Measurements from ENCODE around the gene RIOX2. TPM values are rescaled to one million over a fixed set of nuclear protein-coding genes. Genes with fewer than 3 reads are reported as not detected.

Gene RIOX2
- polyA plus RNA-seq, 1 experiment, result 27.3 TPM

DNA sequence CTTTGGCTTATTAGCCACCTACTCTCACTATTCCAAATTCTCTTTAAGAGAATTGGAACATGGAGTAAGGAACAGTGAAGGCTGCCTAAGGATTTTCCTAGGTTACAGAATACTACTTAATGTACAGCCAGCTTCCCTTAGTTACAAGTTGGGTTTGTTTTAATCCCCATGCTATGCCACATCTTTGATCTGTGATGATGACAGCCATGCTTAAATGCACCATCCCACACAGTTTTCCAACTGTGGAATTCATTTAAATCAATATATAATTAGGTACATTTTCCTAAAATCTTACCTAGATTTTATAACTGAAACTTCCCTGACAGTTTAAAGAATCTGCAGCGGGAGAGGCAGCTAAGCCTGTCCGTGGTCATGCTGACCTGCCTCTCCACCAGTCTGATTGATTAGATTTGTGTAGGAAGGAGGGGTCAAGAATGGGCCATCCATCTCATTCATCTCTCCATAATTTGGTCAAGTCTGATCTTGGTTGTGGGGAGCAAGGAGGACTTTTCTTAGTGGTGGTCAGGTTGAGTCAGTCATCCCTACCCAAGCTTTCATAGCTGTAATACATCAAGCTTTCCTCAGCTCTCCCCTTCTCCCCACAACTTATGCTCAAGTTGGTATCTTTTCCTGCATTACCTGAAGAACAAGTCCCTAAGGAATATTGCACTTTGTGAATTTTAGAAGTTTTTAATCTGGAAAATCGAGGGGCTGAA lies 37.1 kb downstream of the RIOX2 start:
- Histone ChIP-seq H3K9me3 (ENCODE audit: control insufficient read depth, insufficient read depth, low read length) (no peaks in the 10 kb centered on the region), H3K27ac (ENCODE audit: low read depth, low read length) (no peak overlapping the region), H3K4me3 (ENCODE audit: low read depth, low read length) (no peak overlapping the region), H3K27me3 (ENCODE audit: control insufficient read depth, insufficient read depth, low read length) (no peaks in the 10 kb centered on the region)
- TF ChIP-seq, protein P1, sequence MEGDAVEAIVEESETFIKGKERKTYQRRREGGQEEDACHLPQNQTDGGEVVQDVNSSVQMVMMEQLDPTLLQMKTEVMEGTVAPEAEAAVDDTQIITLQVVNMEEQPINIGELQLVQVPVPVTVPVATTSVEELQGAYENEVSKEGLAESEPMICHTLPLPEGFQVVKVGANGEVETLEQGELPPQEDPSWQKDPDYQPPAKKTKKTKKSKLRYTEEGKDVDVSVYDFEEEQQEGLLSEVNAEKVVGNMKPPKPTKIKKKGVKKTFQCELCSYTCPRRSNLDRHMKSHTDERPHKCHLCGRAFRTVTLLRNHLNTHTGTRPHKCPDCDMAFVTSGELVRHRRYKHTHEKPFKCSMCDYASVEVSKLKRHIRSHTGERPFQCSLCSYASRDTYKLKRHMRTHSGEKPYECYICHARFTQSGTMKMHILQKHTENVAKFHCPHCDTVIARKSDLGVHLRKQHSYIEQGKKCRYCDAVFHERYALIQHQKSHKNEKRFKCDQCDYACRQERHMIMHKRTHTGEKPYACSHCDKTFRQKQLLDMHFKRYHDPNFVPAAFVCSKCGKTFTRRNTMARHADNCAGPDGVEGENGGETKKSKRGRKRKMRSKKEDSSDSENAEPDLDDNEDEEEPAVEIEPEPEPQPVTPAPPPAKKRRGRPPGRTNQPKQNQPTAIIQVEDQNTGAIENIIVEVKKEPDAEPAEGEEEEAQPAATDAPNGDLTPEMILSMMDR (IDR thresholded peaks at IDR 0.05; ENCODE audit: low read depth, low read length), result no peak
- POLR2A ChIA-PET, result interaction anchor here (1.7 kb wide), 1 partner anchor 114 kb away, joined by 5 read pairs; the partner anchor contains the start of gene CRYBG3
- CTCF ChIA-PET, result interaction anchor here (0.6 kb wide), 1 partner anchor 141 kb away, joined by 4 read pairs; no protein-coding TSS in a partner anchor
- no peak for DNase-seq (ENCODE audit: low read depth, low spot score)

DNA sequence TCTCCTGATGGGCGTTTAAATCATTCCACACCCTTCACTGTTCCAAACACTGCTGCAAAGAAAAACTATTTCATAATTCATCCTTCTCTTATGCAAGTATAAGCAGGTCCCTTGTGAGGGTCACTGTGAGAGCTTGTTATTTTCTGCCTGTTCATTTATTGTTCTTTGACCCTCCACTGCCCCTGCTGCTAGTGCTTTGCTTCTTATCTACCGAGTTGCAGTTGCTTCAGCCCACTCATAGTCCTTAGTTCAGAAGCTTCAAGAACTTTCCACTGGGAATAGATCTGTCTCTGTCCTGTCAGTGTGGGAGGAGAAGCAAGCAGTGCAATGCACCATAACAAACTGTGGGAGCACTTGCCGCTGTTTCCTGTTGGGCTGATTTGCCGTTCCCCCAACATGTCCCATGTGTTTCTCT lies 39.8 kb downstream of the RIOX2 start:
- POLR2A ChIA-PET, result no interaction called here
- CTCF ChIA-PET, result interaction anchor here (1.0 kb wide), 1 partner anchor 91 kb away, joined by 3 read pairs; no protein-coding TSS in a partner anchor
- no peak for DNase-seq (ENCODE audit: low read depth, low spot score)

DNA sequence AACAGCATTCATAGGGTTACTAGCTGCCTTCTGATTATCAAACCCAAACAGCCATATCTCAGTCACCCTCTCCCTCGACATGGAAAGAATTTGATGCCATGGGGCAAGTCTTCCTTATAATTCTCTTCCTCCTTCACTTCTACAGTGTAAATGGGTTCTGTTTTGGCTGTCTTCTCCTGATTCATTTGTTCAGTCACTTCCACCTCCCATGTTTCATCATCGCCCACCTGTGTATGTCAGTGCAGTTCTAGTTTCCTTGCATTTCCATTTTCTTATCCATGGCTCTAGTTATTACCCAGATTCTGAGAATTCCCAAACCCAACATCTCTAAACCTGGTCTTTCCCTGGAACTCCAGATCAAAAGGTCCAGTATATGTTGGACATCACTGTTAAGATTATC lies 41.0 kb downstream of the RIOX2 start:
- H3K9me3 ChIP-seq (ENCODE audit: control insufficient read depth, insufficient read depth, low read length), result no peaks in the 10 kb centered on the region
- CTCF ChIA-PET, result no interaction called here
- TF ChIP-seq, protein P1 (IDR thresholded peaks at IDR 0.05; ENCODE audit: low read depth, low read length), result no peak
- DNase-seq (ENCODE audit: low read depth, low spot score), result no peak
- H3K27me3 ChIP-seq (ENCODE audit: control insufficient read depth, insufficient read depth, low read length), result no peaks in the 10 kb centered on the region
- POLR2A ChIA-PET, result no interaction called here
- H3K4me3 ChIP-seq (ENCODE audit: low read depth, low read length), result no peak overlapping the region
- no peak overlapping the region for H3K27ac ChIP-seq (ENCODE audit: low read depth, low read length)

More for the DNA sequence above, 39.8 kb downstream of the RIOX2 start:
- TF ChIP-seq, protein P1 (IDR thresholded peaks at IDR 0.05; ENCODE audit: low read depth, low read length), result no peak
- no peaks in the 10 kb centered on the region for H3K27me3 ChIP-seq (ENCODE audit: control insufficient read depth, insufficient read depth, low read length)
- no peaks in the 10 kb centered on the region for H3K9me3 ChIP-seq (ENCODE audit: control insufficient read depth, insufficient read depth, low read length)
- no peak overlapping the region for H3K4me3 ChIP-seq (ENCODE audit: low read depth, low read length)
- no peak overlapping the region for H3K27ac ChIP-seq (ENCODE audit: low read depth, low read length)

DNA sequence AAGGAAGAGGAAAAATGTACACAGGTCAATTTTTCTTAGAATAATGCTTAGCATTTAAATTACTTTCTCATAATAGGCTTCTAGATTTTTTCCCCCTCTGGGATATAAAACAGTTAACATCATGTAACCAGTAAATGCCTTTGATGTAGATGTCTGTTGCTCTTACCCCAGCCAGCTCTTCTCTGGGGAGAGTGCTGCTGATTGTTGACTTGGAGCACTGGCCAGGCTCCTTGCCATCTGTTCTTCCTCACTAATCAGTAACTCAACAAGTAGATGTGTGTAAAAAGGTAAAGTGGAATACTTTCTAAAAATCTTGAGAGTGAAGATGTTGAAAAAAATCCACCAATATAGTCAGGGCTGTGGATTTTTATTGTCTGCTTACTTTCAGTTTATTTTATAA lies 42.2 kb downstream of the RIOX2 start:
- no peak overlapping the region for H3K4me3 ChIP-seq (ENCODE audit: low read depth, low read length)
- H3K27ac ChIP-seq (ENCODE audit: low read depth, low read length), result no peak overlapping the region
- DNase-seq (ENCODE audit: low read depth, low spot score), result no peak
- TF ChIP-seq, protein P1 (IDR thresholded peaks at IDR 0.05; ENCODE audit: low read depth, low read length), result no peak
- no peaks in the 10 kb centered on the region for H3K27me3 ChIP-seq (ENCODE audit: control insufficient read depth, insufficient read depth, low read length)
- H3K9me3 ChIP-seq (ENCODE audit: control insufficient read depth, insufficient read depth, low read length), result no peaks in the 10 kb centered on the region
- POLR2A ChIA-PET, result no interaction called here
- CTCF ChIA-PET, result interaction anchor here (0.9 kb wide), 2 partner anchors 13 to 106 kb away, joined by 3 read pairs; no protein-coding TSS in a partner anchor

DNA sequence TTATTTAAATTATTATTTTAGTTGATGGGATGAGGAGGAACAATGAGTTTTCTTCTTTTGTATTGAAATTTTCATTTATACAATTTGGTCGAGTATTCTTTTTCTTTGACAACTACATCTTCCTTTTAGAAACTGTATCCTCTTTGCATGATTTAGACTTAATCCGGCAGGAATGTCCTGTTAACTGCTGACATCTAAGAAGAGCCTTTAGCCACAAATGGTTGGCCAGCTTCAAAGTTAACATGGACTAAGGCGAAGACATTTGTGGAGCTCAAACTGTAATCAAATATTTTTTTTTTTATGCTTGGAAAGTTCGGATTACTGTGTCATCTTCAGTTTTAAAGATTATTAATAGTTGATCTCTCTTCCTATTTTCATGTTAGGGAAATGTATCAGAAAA lies 43.2 kb downstream of the RIOX2 start:
- Histone ChIP-seq H3K27ac (ENCODE audit: low read depth, low read length) (no peak overlapping the region), H3K9me3 (ENCODE audit: control insufficient read depth, insufficient read depth, low read length) (no peaks in the 10 kb centered on the region), H3K4me3 (ENCODE audit: low read depth, low read length) (no peak overlapping the region), H3K27me3 (ENCODE audit: control insufficient read depth, insufficient read depth, low read length) (no peaks in the 10 kb centered on the region)
- TF ChIP-seq, protein P1 (IDR thresholded peaks at IDR 0.05; ENCODE audit: low read depth, low read length), result no peak
- DNase-seq (ENCODE audit: low read depth, low spot score), result no peak
- ChIA-PET POLR2A (no interaction called here), CTCF (interaction anchor here (0.9 kb wide), 1 partner anchor 105 kb away, joined by 3 read pairs; no protein-coding TSS in a partner anchor)
